H1 (cell line): Measurements from ENCODE around the gene ZXDC. TPM values are rescaled to one million over a fixed set of nuclear protein-coding genes. Genes with fewer than 3 reads are reported as not detected.

ENCODE experiments used
- CTCF ChIA-PET: fragments of 300-600 bp; sonication (Branson Sonifier 250); formaldehyde crosslinking; loops from one replicate; lab custom pipeline; 2021; ENCODE audit not compliant: partially characterized antibody; lab: Charles Lee
- POLR2A ChIA-PET: fragments of 300-600 bp; sonication (Branson Sonifier 250); formaldehyde crosslinking; loops from one replicate; lab custom pipeline; 2021; ENCODE audit warnings: inconsistent platforms; ENCODE audit not compliant: partially characterized antibody; lab: Charles Lee
- DNase-seq, 2 experiments: peaks; one replicate each; pipeline versions ENCODE4 v3.0.0 to v3.0.0-alpha.2; 2010 to 2022; ENCODE audit warnings: low spot score in 2 of 2, low read depth in 1 of 2, mixed read lengths in 1 of 2
- FAIRE-seq: peaks from 2 replicates; lab custom pipeline; 2011; peaks lifted over from hg19 to GRCh38; lab: Jason Lieb, UNC
- H2AFZ ChIP-seq: 2 replicates; pipeline ENCODE4 v1.8.1; 2012; ENCODE audit warnings: low read length, inconsistent platforms
- H2AK5ac ChIP-seq: 2 replicates; pipeline ENCODE4 v1.6.1; 2013; ENCODE audit warnings: low read depth, low read length
- H2BK120ac ChIP-seq: replicated peaks from 2 replicates; pipeline ENCODE3; 2013; ENCODE audit warnings: low read depth, low read length, inconsistent platforms
- H2BK12ac ChIP-seq: 2 replicates; pipeline ENCODE4 v1.6.1; 2013; ENCODE audit warnings: low read depth, low read length
- H2BK15ac ChIP-seq: 2 replicates; pipeline ENCODE4 v1.6.1; 2013; ENCODE audit warnings: low read length
- H2BK20ac ChIP-seq: 2 replicates; pipeline ENCODE4 v1.6.1; 2013; ENCODE audit warnings: low read length
- H2BK5ac ChIP-seq: 2 replicates; pipeline ENCODE4 v1.6.1; 2013; ENCODE audit warnings: low read depth, low read length
- H3K14ac ChIP-seq: 2 replicates; pipeline ENCODE4 v1.6.1; 2013; ENCODE audit warnings: inconsistent platforms; ENCODE audit not compliant: insufficient read length
- H3K18ac ChIP-seq: 2 replicates; pipeline ENCODE4 v1.6.1; 2013; ENCODE audit warnings: low read length; ENCODE audit errors: extremely low read depth
- H3K23ac ChIP-seq: 2 replicates; pipeline ENCODE4 v1.6.1; 2013; ENCODE audit warnings: inconsistent platforms; ENCODE audit not compliant: insufficient read length
- H3K23me2 ChIP-seq: 2 replicates; pipeline ENCODE4 v1.6.1; 2013; ENCODE audit warnings: low read depth, low read length
- H3K27ac ChIP-seq: 2 replicates; pipeline ENCODE4 v1.6.1; 2011; ENCODE audit warnings: low read depth, low read length, inconsistent platforms
- H3K27me3 ChIP-seq, 4 experiments: replicated peaks in 1 of 4; 1 replicate in 1 of 4; 2 replicates in 3 of 4; pipeline versions ENCODE4 v1.6.1 to v1.8.1; 2011 to 2013; ENCODE audit warnings: low read length in 3 of 4, mild to moderate bottlenecking in 3 of 4, inconsistent platforms in 2 of 4, mixed read lengths in 2 of 4, moderate library complexity in 1 of 4; ENCODE audit not compliant: control insufficient read depth in 3 of 4, insufficient read depth in 3 of 4; ENCODE audit errors: extremely low read depth in 1 of 4
- H3K36me3 ChIP-seq, 4 experiments: 2 replicates each; pipeline versions ENCODE4 v1.6.1 to v1.8.1; 2011 to 2013; ENCODE audit warnings: mild to moderate bottlenecking in 4 of 4, low read length in 3 of 4, moderate library complexity in 2 of 4, control low read depth in 1 of 4, inconsistent platforms in 1 of 4; ENCODE audit not compliant: insufficient read depth in 4 of 4, control insufficient read depth in 2 of 4
- H3K4ac ChIP-seq: replicated peaks from 2 replicates; pipeline ENCODE3; 2013; ENCODE audit warnings: low read length, low read depth, mixed read lengths, inconsistent platforms; ENCODE audit not compliant: insufficient read length
- H3K4me1 ChIP-seq, 4 experiments: replicated peaks in 1 of 4; 1 replicate in 1 of 4; 2 replicates in 3 of 4; pipeline versions ENCODE4 v1.6.1 to v1.8.1; 2011 to 2013; ENCODE audit warnings: low read length in 3 of 4, inconsistent platforms in 2 of 4, mixed read lengths in 1 of 4; ENCODE audit not compliant: insufficient read depth in 4 of 4, control insufficient read depth in 3 of 4
- H3K4me2 ChIP-seq, 2 experiments: 2 replicates each; pipeline versions ENCODE4 v1.6.1 to v1.8.1; 2011 to 2013; ENCODE audit warnings: low read depth in 2 of 2, low read length in 2 of 2, control low read depth in 1 of 2, inconsistent platforms in 1 of 2, mild to moderate bottlenecking in 1 of 2; ENCODE audit not compliant: insufficient read depth in 1 of 2
- H3K4me3 ChIP-seq, 4 experiments: fragments of 200-600, 300-600 bp in 1 of 4; sonication (generic), shearing (Covaris generic), sonication (Bioruptor Twin) in 1 of 4; 2 replicates each; pipeline versions ENCODE4 v1.5.1 to v1.8.1; 2011 to 2016; ENCODE audit warnings: low read length in 4 of 4, low read depth in 3 of 4, control low read depth in 2 of 4, inconsistent platforms in 2 of 4, mild to moderate bottlenecking in 2 of 4, mixed read lengths in 1 of 4, moderate library complexity in 1 of 4; ENCODE audit not compliant: insufficient read depth in 2 of 4; ENCODE audit errors: extremely low read depth in 1 of 4
- H3K56ac ChIP-seq: replicated peaks from 2 replicates; pipeline ENCODE3; 2013; ENCODE audit warnings: low read depth, mild to moderate bottlenecking, mixed read lengths, low read length, inconsistent platforms; ENCODE audit not compliant: insufficient read length
- H3K79me1 ChIP-seq: 2 replicates; pipeline ENCODE4 v1.6.1; 2013; ENCODE audit warnings: low read depth, low read length, control low read depth
- H3K79me2 ChIP-seq, 2 experiments: 2 replicates each; pipeline versions ENCODE4 v1.6.1 to v1.8.1; 2012 to 2013; ENCODE audit warnings: low read length in 2 of 2, mild to moderate bottlenecking in 2 of 2, inconsistent platforms in 1 of 2; ENCODE audit not compliant: insufficient read depth in 2 of 2, control insufficient read depth in 1 of 2
- H3K9ac ChIP-seq, 4 experiments: replicated peaks in 1 of 4; 1 replicate in 1 of 4; 2 replicates in 3 of 4; pipeline versions ENCODE4 v1.6.1 to v1.8.1; 2011 to 2013; ENCODE audit warnings: low read depth in 3 of 4, low read length in 3 of 4, control low read depth in 2 of 4, mild to moderate bottlenecking in 2 of 4, moderate library complexity in 2 of 4, inconsistent platforms in 1 of 4; ENCODE audit errors: extremely low read depth in 1 of 4
- H3K9me3 ChIP-seq, 2 experiments: 2 replicates each; pipeline versions ENCODE4 v1.6.1 to v1.8.1; 2012 to 2013; ENCODE audit warnings: mild to moderate bottlenecking in 2 of 2, moderate library complexity in 2 of 2, control low read depth in 1 of 2, inconsistent platforms in 1 of 2, low read depth in 1 of 2, low read length in 1 of 2, mixed read lengths in 1 of 2; ENCODE audit not compliant: insufficient read depth in 2 of 2
- H4K20me1 ChIP-seq, 2 experiments: replicated peaks in 1 of 2; 2 replicates each; pipeline versions ENCODE3 to v1.8.1; 2011 to 2013; ENCODE audit warnings: inconsistent platforms in 2 of 2, low read length in 2 of 2, mild to moderate bottlenecking in 1 of 2; ENCODE audit not compliant: insufficient read depth in 2 of 2, control insufficient read depth in 1 of 2
- H4K5ac ChIP-seq: 2 replicates; pipeline ENCODE4 v1.6.1; 2013; ENCODE audit warnings: low read length, low read depth, mixed read lengths, inconsistent platforms; ENCODE audit not compliant: insufficient read length
- H4K8ac ChIP-seq: 2 replicates; pipeline ENCODE4 v1.8.0; 2013; ENCODE audit warnings: mild to moderate bottlenecking, moderate library complexity, low read length, inconsistent platforms; ENCODE audit not compliant: insufficient read depth; ENCODE audit errors: extremely low read depth
- H4K91ac ChIP-seq: replicated peaks from 2 replicates; pipeline ENCODE3; 2013; ENCODE audit warnings: low read length, mixed read lengths, inconsistent platforms; ENCODE audit not compliant: insufficient read length
- BACH1 ChIP-seq: IDR thresholded peaks from 2 replicates; pipeline ENCODE4 v1.6.1; 2012; ENCODE audit warnings: low read length, improper control_type of control experiment
- EZH2 ChIP-seq: fragments of 200-600 bp; sonication (generic); IDR thresholded peaks from 2 replicates; pipeline ENCODE4 v1.7.1; 2012; ENCODE audit warnings: low read depth, mild to moderate bottlenecking, moderate library complexity, low read length, inconsistent platforms; ENCODE audit not compliant: severe bottlenecking
- FOSL1 ChIP-seq: IDR thresholded peaks from 2 replicates; pipeline ENCODE4 v1.6.1; 2011; ENCODE audit warnings: mild to moderate bottlenecking, low read depth, low read length, moderate library complexity; ENCODE audit not compliant: insufficient read depth
- MAFK ChIP-seq: IDR thresholded peaks from 2 replicates; pipeline ENCODE4 v1.6.1; 2012; ENCODE audit warnings: low read depth, mild to moderate bottlenecking, improper control_type of control experiment, low read length
- SIN3A ChIP-seq, 2 experiments: IDR thresholded peaks in 1 of 2; conservative IDR thresholded peaks in 1 of 2; 2 replicates each; pipeline ENCODE4 v1.6.1; 2011 to 2012; ENCODE audit warnings: low read length in 2 of 2, improper control_type of control experiment in 1 of 2, low read depth in 1 of 2, mild to moderate bottlenecking in 1 of 2
- SUZ12 ChIP-seq: fragments of 200-600 bp; sonication (generic); IDR thresholded peaks from 2 replicates; pipeline ENCODE4 v1.6.1; 2012; ENCODE audit warnings: mild to moderate bottlenecking, inconsistent platforms, low read length, moderate library complexity, mixed read lengths
- ZNF274 ChIP-seq: IDR thresholded peaks from 2 replicates; pipeline ENCODE4 v1.7.0; 2012; ENCODE audit warnings: low read length, borderline replicate concordance; ENCODE audit errors: extremely low read depth
- WGBS, 2 experiments: shearing (Covaris generic) in 1 of 2; methylation state at CpG; one replicate each; pipeline versions ENCODE4 v1.1.6 to v1.1.7; 2013 to 2015; ENCODE audit warnings: low lambda C conversion rate in 2 of 2, mixed read lengths in 2 of 2, inconsistent platforms in 1 of 2, low coverage in 1 of 2, missing lambda C conversion rate in 1 of 2; ENCODE audit not compliant: insufficient replicate concordance in 2 of 2, insufficient coverage in 1 of 2, insufficient read length in 1 of 2; ENCODE audit errors: extremely low coverage in 1 of 2, missing lambda C conversion rate in 1 of 2; 5-methylcytosine and 5-hydroxymethylcytosine counted together
- polyA plus RNA-seq, 7 experiments: library from polyadenylated mRNA; depleted of rRNA in 3 of 7; stranded (reverse) in 5 of 7; unstranded in 2 of 7; fragments of >200 nt in 5 of 7; fragments of 200-250 nt in 2 of 7; gene quantifications; 1 replicate in 5 of 7; 2 replicates in 1 of 7; 4 replicates in 1 of 7; pipeline versions ENCODE4 v1.2.1 to v1.2.3, GENCODE V29; 2011 to 2013; ENCODE audit warnings: missing spikeins in 2 of 7, mixed read lengths in 2 of 7
- total RNA-seq: library from RNA; stranded (reverse); fragmentation: NEBNext Ultra II Directional; extraction: Animal tissue kit (Norgen Biotek cat#: 25700); gene quantifications from 2 replicates; pipeline ENCODE4 v1.2.1, GENCODE V29; 2021
- TF ChIP-seq, protein P1 (sequence below): IDR thresholded peaks from 2 replicates; pipeline ENCODE4 v1.6.1; 2012; ENCODE audit warnings: inconsistent platforms
- TF ChIP-seq, protein P2 (sequence below): IDR thresholded peaks from 2 replicates; pipeline ENCODE4 v1.6.1; 2011; ENCODE audit warnings: low read length, improper control_type of control experiment
- TF ChIP-seq, protein P3 (sequence below): IDR thresholded peaks from 2 replicates; pipeline ENCODE4 v1.6.1; 2011; ENCODE audit warnings: low read depth, mild to moderate bottlenecking, low read length; ENCODE audit not compliant: insufficient read depth

ZXDC gene
- total and polyA plus RNA-seq, 2 of the 8 experiments (the other 6 are each of a cell fraction or from before 2014, with no cell fraction given) = 12.7 to 24.3 TPM

DNA sequence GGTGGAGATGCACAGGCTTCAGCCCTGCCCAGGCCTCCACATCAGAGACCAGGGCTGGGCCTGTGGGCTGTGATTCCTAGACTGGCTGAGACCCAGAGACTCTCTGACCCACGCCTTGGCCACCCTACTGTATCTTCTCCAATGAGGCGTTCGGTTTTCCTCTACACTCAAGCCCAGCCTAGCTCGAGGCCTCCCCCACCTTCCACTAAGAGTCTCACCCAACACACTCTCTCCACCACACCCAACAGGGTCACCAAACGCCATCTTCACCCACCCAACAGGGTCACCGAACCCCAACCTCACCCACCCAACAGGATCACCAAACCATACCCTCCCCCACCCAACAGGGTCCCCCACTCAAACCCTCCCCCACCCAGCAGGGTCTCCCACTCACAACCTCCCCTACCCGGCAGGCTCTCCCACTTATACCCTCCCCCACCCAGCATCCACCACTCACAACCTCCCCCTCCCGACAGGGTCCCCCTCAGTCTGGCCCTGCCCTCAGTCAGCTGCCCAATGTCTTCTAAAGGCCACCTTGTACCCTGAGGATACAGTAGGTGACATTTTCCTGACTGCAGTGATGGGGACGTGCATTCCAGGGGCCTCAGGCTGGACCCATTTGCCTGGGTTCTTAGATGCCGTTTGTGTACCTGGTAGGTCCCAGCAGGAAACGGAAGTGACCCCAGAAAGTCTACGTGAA is 60.6 kb downstream of the ZXDC start:
- Histone ChIP-seq H4K5ac (no peak overlapping the region), H3K18ac (no peak overlapping the region), H3K79me2 (no peaks in the 10 kb centered on the region), H3K4ac (no peak overlapping the region), H2BK120ac (no peak overlapping the region), H2AK5ac (no peak overlapping the region), H2BK5ac (0 out of 2 replicates have a peak overlapping the region, but pooled peaks have one; percentile 24), H3K79me1 (no peaks in the 10 kb centered on the region), H4K20me1 (no peaks in the 10 kb centered on the region), H3K36me3 (no peaks in the 10 kb centered on the region), H3K27me3 (no peaks in the 10 kb centered on the region; a peak in 1 of 7 replicates), H2AFZ (no peak overlapping the region), H2BK12ac (peak overlapping the region; percentile 80; the same call in 1 of the 2 replicates), H3K56ac (no peak overlapping the region), H3K4me2 (no peak overlapping the region), H2BK20ac (0 out of 2 replicates have a peak overlapping the region, but pooled peaks have one; percentile 61), H3K4me3 (no peak overlapping the region), H3K9ac (no peak overlapping the region), H3K14ac (no peak overlapping the region), H2BK15ac (no peak overlapping the region), H3K23me2 (no peaks in the 10 kb centered on the region), H3K4me1 (peaks cover 0 to 9% (median 6%) of the 10 kb centered on the region in 4 experiments; a peak in 4 of 7 replicates), H3K23ac (no peak overlapping the region), H4K8ac (no peak overlapping the region), H3K9me3 (no peaks in the 10 kb centered on the region), H4K91ac (no peak overlapping the region), H3K27ac (no peak overlapping the region)
- CTCF ChIA-PET = no interaction called here
- DNase-seq = no peak
- FAIRE-seq = no peak
- 94% methylated on average over 4 of the region's 12 CpGs; no CpG with 5 or more reads in 1 of the 2 experiments for WGBS, 2 experiments
- POLR2A ChIA-PET = interaction anchor here (0.8 to 2.2 kb wide), 2 partner anchors 8 to 60 kb away, joined by 3 to 5 read pairs; no protein-coding TSS in a partner anchor
- TF ChIP-seq SIN3A (conservative IDR thresholded peaks at IDR 0.05 in 1 of 2, IDR thresholded peaks at IDR 0.05 in 1 of 2; ENCODE audit: low read depth in 1 of 2, low read length in 2 of 2) = no peak
- TF ChIP-seq MAFK = no peak
- TF ChIP-seq BACH1 = no peak
- no peak for TF ChIP-seq ZNF274
- TF ChIP-seq, protein P1, sequence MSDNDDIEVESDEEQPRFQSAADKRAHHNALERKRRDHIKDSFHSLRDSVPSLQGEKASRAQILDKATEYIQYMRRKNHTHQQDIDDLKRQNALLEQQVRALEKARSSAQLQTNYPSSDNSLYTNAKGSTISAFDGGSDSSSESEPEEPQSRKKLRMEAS = no peak
- no peak for TF ChIP-seq FOSL1
- TF ChIP-seq, protein P2, sequence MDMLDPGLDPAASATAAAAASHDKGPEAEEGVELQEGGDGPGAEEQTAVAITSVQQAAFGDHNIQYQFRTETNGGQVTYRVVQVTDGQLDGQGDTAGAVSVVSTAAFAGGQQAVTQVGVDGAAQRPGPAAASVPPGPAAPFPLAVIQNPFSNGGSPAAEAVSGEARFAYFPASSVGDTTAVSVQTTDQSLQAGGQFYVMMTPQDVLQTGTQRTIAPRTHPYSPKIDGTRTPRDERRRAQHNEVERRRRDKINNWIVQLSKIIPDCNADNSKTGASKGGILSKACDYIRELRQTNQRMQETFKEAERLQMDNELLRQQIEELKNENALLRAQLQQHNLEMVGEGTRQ = no peak
- TF ChIP-seq EZH2 = no peak
- TF ChIP-seq SUZ12 = no peak
- TF ChIP-seq, protein P3, sequence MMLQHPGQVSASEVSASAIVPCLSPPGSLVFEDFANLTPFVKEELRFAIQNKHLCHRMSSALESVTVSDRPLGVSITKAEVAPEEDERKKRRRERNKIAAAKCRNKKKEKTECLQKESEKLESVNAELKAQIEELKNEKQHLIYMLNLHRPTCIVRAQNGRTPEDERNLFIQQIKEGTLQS = no peak
